ENCODE results near the gene GULP1.
"Not testable (repeated sequence)": the region's sequence is repeated elsewhere in the genome, so short reads cannot be mapped to it uniquely, and the experiment has no call there.

The GULP1 gene

GRCh38 chr2:188435115-188435514, 143.4 kb downstream of the GULP1 start:
- no peak for DNase-seq

- DNase-seq, result no peak
Measured at GRCh38 chr2:188437537-188437936, 145.9 kb downstream of the GULP1 start.

GRCh38 chr2:188439986-188440385, 148.3 kb downstream of the GULP1 start:
- no peak for DNase-seq

GRCh38 chr2:188440849-188441248, 149.2 kb downstream of the GULP1 start:
- no peak for DNase-seq

GRCh38 chr2:188441288-188441947, 149.7 kb downstream of the GULP1 start:
- DNase-seq, result no peak

- DNase-seq, result no peak
Measured at GRCh38 chr2:188443207-188443606, 151.5 kb downstream of the GULP1 start.

- no peak for DNase-seq
Measured at GRCh38 chr2:188444106-188444835, 152.6 kb downstream of the GULP1 start.

- no peak for DNase-seq
Measured at GRCh38 chr2:188449561-188449960, 157.9 kb downstream of the GULP1 start.

GRCh38 chr2:188449971-188450370, 158.3 kb downstream of the GULP1 start:
- DNase-seq, result no peak

GRCh38 chr2:188450732-188451483, 159.2 kb downstream of the GULP1 start:
- no peak for DNase-seq

GRCh38 chr2:188452084-188452483, 160.4 kb downstream of the GULP1 start:
- DNase-seq, result no peak

GRCh38 chr2:188456114-188456909, 164.6 kb downstream of the GULP1 start:
- no peak for DNase-seq

GRCh38 chr2:188459061-188459460, 167.4 kb downstream of the GULP1 start:
- no peak for DNase-seq

- DNase-seq, result not testable (repeated sequence)
Measured at GRCh38 chr2:188466078-188466477, 174.4 kb downstream of the GULP1 start.

GRCh38 chr2:188466761-188467160, 175.1 kb downstream of the GULP1 start:
- no peak for DNase-seq

GRCh38 chr2:188471166-188471565, 179.5 kb downstream of the GULP1 start:
- no peak for DNase-seq

- DNase-seq, result no peak
Measured at GRCh38 chr2:188473306-188473705, 181.6 kb downstream of the GULP1 start.

GRCh38 chr2:188474316-188474715, 182.6 kb downstream of the GULP1 start:
- no peak for DNase-seq

GRCh38 chr2:188475945-188476344, 184.3 kb downstream of the GULP1 start:
- DNase-seq, result no peak

- DNase-seq, result no peak
Measured at GRCh38 chr2:188477564-188478103, 186.0 kb downstream of the GULP1 start.

GRCh38 chr2:188478724-188479123, 187.1 kb downstream of the GULP1 start:
- no peak for DNase-seq

GRCh38 chr2:188481474-188481873, 189.8 kb downstream of the GULP1 start:
- no peak for DNase-seq

GRCh38 chr2:188485496-188485895, 193.8 kb downstream of the GULP1 start:
- no peak for DNase-seq

Data from NCI-H1436 treated with DMSO at 0.1 percent for 48 hours (cell line).